ENCODE data around the gene PTPRN2. TPM values are rescaled to one million over a fixed set of nuclear protein-coding genes. Genes with fewer than 3 reads are reported as not detected.

The PTPRN2 gene
- polyA plus RNA-seq, 1 experiment, result 0.02 TPM

DNA sequence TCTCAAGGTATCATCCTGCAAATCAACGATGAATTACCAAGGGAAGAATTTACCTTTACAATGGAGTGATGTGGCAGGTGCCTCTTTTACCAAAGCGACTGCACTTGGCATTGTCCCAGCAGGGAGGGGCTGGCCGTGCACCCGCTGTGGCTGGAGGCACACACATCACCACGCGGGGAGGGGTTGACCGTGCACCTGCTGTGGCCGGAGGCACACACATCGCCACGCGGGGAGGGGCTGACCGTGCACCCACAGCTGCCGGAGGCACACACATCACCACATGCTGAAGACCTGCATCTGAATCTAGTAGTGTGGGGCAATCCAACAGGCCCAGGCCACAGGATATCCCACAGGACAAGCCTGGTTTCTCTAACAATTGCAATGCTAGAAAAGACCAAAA lies 757.3 kb downstream of the PTPRN2 start:
- Histone ChIP-seq H3K27me3 (ENCODE audit: control insufficient read depth, insufficient read depth, low read length) (no peaks in the 10 kb centered on the region), H3K4me3 (ENCODE audit: low read depth, low read length) (no peak overlapping the region), H3K27ac (ENCODE audit: low read depth, low read length) (no peak overlapping the region), H3K9me3 (ENCODE audit: control insufficient read depth, insufficient read depth, low read length) (peaks cover 95% of the 10 kb centered on the region)
- no peak for DNase-seq (ENCODE audit: low read depth, low spot score)
- ChIA-PET POLR2A (no interaction called here), CTCF (no interaction called here)
- no peak for TF ChIP-seq CTCF (IDR thresholded peaks at IDR 0.05; ENCODE audit: low read depth, low read length)

DNA sequence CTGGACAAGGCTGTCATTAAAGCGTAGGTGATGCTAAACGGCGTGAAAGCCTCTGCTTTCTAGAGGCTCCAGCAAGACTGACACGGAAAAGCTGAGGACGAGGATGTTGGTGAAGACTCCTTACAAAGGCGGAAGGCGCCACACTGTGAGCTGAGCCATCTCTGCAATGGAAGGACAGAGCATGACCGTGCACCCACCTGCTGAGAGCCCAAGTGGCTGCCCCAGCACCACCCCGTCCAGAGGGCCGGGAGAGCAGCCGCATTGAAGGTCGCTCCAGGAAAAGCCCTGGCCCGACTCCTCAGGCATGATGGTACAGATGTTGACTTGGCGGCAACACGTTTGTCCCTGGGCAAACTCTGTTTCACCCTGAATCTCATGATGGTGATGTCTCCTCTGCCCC lies 758.1 kb downstream of the PTPRN2 start:
- Histone ChIP-seq H3K27me3 (ENCODE audit: control insufficient read depth, insufficient read depth, low read length) (no peaks in the 10 kb centered on the region), H3K4me3 (ENCODE audit: low read depth, low read length) (no peak overlapping the region), H3K27ac (ENCODE audit: low read depth, low read length) (no peak overlapping the region), H3K9me3 (ENCODE audit: control insufficient read depth, insufficient read depth, low read length) (peaks cover 95% of the 10 kb centered on the region)
- DNase-seq (ENCODE audit: low read depth, low spot score), result no peak
- CTCF ChIA-PET, result no interaction called here
- POLR2A ChIA-PET, result no interaction called here
- no peak for TF ChIP-seq CTCF (IDR thresholded peaks at IDR 0.05; ENCODE audit: low read depth, low read length)

- no peak for DNase-seq (ENCODE audit: low read depth, low spot score)
- H3K27me3 ChIP-seq (ENCODE audit: control insufficient read depth, insufficient read depth, low read length), result no peaks in the 10 kb centered on the region
- TF ChIP-seq CTCF (IDR thresholded peaks at IDR 0.05; ENCODE audit: low read depth, low read length), result no peak
- ChIA-PET CTCF (no interaction called here), POLR2A (no interaction called here)
- H3K27ac ChIP-seq (ENCODE audit: low read depth, low read length), result no peak overlapping the region
- peaks cover 98% of the 10 kb centered on the region for H3K9me3 ChIP-seq (ENCODE audit: control insufficient read depth, insufficient read depth, low read length)
- no peak overlapping the region for H3K4me3 ChIP-seq (ENCODE audit: low read depth, low read length)
Observed at GRCh38 chr7:157828881-157829280, 758.7 kb downstream of the PTPRN2 start.

DNA sequence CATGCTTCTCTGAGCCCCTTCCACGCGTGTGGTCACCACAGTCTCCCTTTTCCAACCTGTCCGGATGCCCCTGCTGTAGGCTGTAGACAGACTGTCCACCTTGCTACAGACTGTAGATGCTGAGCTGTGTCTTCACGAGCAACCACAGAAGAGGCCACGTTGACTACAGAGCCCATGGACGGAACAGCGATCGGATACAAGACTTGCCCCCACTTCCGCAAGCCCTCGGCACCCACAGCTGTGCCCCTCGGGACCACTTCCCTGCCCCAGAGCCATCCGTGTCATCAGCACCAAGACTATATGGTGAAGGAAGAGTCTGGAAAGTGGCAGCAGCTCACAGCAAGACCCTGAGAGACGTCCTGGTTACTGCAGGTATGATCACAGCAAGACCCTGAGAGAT lies 759.4 kb downstream of the PTPRN2 start:
- POLR2A ChIA-PET, result no interaction called here
- Histone ChIP-seq H3K27me3 (ENCODE audit: control insufficient read depth, insufficient read depth, low read length) (no peaks in the 10 kb centered on the region), H3K27ac (ENCODE audit: low read depth, low read length) (no peak overlapping the region), H3K4me3 (ENCODE audit: low read depth, low read length) (no peak overlapping the region), H3K9me3 (ENCODE audit: control insufficient read depth, insufficient read depth, low read length) (peaks cover 93% of the 10 kb centered on the region)
- CTCF ChIA-PET, result no interaction called here
- TF ChIP-seq CTCF (IDR thresholded peaks at IDR 0.05; ENCODE audit: low read depth, low read length), result no peak
- DNase-seq (ENCODE audit: low read depth, low spot score), result no peak

DNA sequence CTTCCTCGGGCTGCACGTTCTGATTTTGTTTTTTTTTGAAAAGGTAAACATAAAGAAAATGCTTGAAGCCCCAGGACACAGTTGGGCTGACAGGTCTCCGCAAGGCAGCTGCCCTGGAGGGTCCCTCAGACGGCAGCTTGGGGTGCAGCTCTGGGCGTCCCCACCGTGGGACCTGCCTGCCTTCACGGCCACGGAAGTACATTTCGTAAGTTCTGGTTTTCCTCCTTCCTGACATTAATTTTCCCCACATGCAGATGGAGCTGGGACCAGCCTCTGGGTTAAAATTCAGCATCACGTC lies 759.8 kb downstream of the PTPRN2 start:
- CTCF ChIA-PET, result no interaction called here
- Histone ChIP-seq H3K4me3 (ENCODE audit: low read depth, low read length) (no peak overlapping the region), H3K27me3 (ENCODE audit: control insufficient read depth, insufficient read depth, low read length) (no peaks in the 10 kb centered on the region), H3K9me3 (ENCODE audit: control insufficient read depth, insufficient read depth, low read length) (peaks cover 89% of the 10 kb centered on the region), H3K27ac (ENCODE audit: low read depth, low read length) (no peak overlapping the region)
- TF ChIP-seq CTCF (IDR thresholded peaks at IDR 0.05; ENCODE audit: low read depth, low read length), result no peak
- no peak for DNase-seq (ENCODE audit: low read depth, low spot score)
- POLR2A ChIA-PET, result no interaction called here
